GM12865 (cell line): ENCODE results near the gene REC8.

Experiments
- DNase-seq: peaks from one replicate; pipeline ENCODE4 v3.0.0; 2010; ENCODE audit warnings: low read depth
- H3K4me3 ChIP-seq: 2 replicates; pipeline ENCODE4 v1.5.1; 2011; ENCODE audit warnings: mild to moderate bottlenecking, low read depth, low read length, control low read depth
- CTCF ChIP-seq: IDR thresholded peaks from 2 replicates; pipeline ENCODE4 v1.5.1; 2011; ENCODE audit warnings: low read length, control low read depth, low read depth, inconsistent platforms; ENCODE audit not compliant: insufficient read depth; ENCODE audit errors: missing control alignments

REC8 gene

DNA sequence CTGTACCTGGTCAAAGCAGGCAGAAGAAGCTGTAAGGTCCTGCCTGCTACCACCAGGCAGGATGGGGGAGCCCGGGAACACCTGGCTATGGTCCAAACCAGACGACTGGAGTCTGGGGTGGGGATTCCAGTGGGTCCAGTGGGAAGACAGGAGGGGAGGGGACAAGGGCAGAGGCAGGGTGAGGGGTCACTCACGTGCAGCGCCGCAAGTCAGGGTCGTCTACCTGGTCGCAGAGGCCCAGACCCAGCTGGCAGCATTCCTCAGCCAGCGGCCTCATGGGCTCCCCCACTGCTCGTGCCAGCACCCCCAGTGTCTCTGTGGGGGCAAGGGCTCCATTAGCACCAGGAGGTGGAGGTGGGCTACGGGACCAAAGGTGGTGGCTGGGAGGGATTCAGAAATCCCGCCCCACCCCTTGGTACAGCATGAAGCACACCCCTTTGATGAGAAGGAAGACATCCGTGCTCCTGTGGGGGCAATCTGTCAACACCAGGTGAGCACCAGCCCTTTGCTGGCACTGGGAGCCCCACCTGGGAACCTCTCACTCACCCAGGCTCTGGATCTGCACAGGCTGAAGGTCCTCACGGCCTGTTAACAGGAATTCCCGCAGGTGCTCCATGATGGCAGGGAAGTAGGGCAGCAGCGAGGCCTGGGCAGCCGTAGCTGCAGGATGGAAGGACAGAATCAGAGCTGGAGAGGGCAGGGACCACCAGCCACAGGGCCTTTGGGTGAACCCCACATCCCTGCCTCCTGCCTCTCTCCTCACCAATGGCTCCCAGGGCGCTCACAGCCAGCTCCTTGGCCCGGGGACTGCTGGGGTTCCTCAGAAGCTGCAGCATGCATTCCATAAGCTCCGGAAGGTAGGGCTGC is 12.5 kb downstream of the REC8 start:
- no peak for TF ChIP-seq CTCF
- H3K4me3 ChIP-seq = no peak overlapping the region
- DNase-seq = no peak

GRCh38 chr14:24185026-24185425 is 13.1 kb downstream of the REC8 start:
- no peak for DNase-seq
- no peak for TF ChIP-seq CTCF
- no peak overlapping the region for H3K4me3 ChIP-seq

DNA sequence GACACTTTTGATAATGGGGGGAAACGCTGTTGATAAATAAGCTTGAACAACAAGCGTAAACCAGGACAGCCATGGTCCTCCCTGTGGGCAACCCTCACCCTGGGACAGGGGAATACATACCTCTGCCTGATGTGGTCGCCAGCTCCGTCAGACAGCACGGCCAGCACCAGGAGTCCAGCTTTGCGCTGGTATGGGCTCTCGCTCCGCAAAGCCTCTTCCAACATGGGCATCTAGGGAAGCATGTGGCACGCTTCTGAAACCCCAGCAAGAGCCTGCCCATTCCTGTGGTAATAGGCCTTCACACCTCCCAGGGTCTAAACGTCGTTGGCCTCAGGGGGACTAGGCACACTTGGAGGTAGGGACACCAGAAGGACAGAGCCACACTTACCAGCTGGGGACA is 13.9 kb downstream of the REC8 start:
- H3K4me3 ChIP-seq = no peak overlapping the region
- no peak for DNase-seq
- TF ChIP-seq CTCF = no peak

DNA sequence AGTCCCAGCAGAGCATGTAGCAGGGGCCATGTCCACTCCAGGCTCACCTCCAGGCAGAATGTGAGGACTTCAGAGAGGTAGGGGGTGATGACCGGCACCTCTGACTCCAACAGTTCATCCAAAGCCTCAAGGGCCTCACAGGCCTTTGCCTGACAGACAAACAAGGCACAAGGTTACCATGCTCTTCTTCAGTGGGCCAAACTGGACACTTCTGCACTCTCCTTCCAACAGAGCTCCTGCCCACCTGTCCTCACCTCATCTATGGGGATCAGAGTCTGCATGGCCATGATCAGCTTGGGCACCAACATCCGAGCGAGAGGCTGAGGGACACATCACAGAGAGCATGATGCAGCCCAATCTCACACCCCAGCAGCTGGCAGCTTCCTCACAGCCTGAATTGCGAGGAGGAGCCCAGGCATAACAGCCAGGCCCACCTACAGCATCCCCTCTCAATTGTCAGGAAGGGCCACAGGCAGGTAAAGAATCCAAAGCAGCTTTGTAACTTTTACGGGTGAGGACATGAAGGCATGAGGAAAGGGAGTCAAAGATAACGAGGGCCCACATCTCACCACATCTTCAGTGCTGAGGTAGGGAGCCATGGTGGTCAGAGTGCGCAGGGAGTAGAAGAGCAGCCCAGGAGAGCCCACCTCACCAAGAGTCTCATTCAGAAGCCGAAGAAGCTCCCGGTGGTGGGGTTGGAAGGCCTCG is 15.1 kb downstream of the REC8 start:
- DNase-seq = no peak
- H3K4me3 ChIP-seq = no peak overlapping the region
- no peak for TF ChIP-seq CTCF

DNA sequence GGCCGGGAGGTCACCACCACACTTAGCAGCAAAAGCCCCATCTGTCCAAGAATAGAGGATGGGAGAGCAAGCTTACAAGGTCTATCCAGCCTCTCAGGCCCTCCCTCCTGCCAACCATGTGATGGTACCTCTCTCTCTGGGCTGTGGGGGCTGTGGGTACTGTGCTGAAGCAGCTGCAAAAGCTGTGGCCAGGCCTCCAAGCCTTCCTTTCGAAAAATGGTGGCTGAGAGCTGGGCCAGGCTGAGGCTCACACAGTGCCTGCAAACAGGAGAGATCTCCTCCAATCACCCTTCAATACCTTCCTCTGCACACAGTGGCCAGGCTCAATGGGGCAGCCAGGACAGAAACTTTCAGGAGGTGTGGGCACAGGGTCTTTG is 15.6 kb downstream of the REC8 start:
- H3K4me3 ChIP-seq = peak overlapping the region; percentile 64
- DNase-seq = no peak
- no peak for TF ChIP-seq CTCF

- TF ChIP-seq CTCF = no peak
Observed at GRCh38 chr14:24188251-24189058, 16.6 kb downstream of the REC8 start, which contains the start of gene IPO4. IPO4 (minus strand) TSS chr14:24188816; CDS start chr14:24188787, 29 bp downstream.

More at GRCh38 chr14:24188251-24189058, 16.6 kb downstream of the REC8 start, which contains the start of gene IPO4:
- peak within 1 kb of the TSS; percentile 64 for H3K4me3 ChIP-seq
- DNase-seq = peak; percentile 99
